GM23338 (cell line): ENCODE results near the gene KDM4B. TPM values are rescaled to one million over a fixed set of nuclear protein-coding genes. Genes with fewer than 3 reads are reported as not detected.

Experiments
- ATAC-seq: fragments of 200-7000 bp; cut with Tn5 transposase; 3 replicates; pipeline ENCODE4 v1.9.1; 2020
- DNase-seq: peaks from one replicate; pipeline ENCODE4 v3.0.0-alpha.2; 2015; ENCODE audit warnings: low spot score
- H2AFZ ChIP-seq: fragments of 200-600 bp; sonication (generic); 2 replicates; pipeline ENCODE4 v1.8.0; 2016; ENCODE audit warnings: antibody characterized with exemption, mild to moderate bottlenecking, moderate library complexity
- H3F3A ChIP-seq: fragments of 200-600 bp; sonication (generic); replicated peaks from 2 replicates; pipeline ENCODE4 v1.8.0; 2017; ENCODE audit warnings: antibody characterized with exemption, mixed run types, low read depth
- H3K27ac ChIP-seq: fragments of 200-600 bp; sonication (generic); 2 replicates; pipeline ENCODE4 v1.6.1; 2016; ENCODE audit warnings: low read depth
- H3K27me3 ChIP-seq: fragments of 200-600 bp; sonication (generic); 2 replicates; pipeline ENCODE4 v1.8.0; 2016; ENCODE audit warnings: mild to moderate bottlenecking, mixed run types, moderate library complexity; ENCODE audit not compliant: insufficient read depth
- H3K36me3 ChIP-seq: fragments of 200-600 bp; sonication (generic); 2 replicates; pipeline ENCODE4 v1.8.0; 2016; ENCODE audit warnings: mild to moderate bottlenecking; ENCODE audit not compliant: insufficient read depth
- H3K4me1 ChIP-seq: fragments of 200-600 bp; sonication (generic); 2 replicates; pipeline ENCODE4 v1.8.0; 2016; ENCODE audit warnings: mild to moderate bottlenecking, moderate library complexity; ENCODE audit not compliant: insufficient read depth
- H3K4me2 ChIP-seq: fragments of 200-600 bp; sonication (generic); 2 replicates; pipeline ENCODE4 v1.7.1; 2017; ENCODE audit warnings: mixed run types
- H3K4me3 ChIP-seq: fragments of 200-600 bp; sonication (generic); 2 replicates; pipeline ENCODE4 v1.6.1; 2016; ENCODE audit warnings: mixed run types
- H3K79me2 ChIP-seq: fragments of 200-600 bp; sonication (generic); replicated peaks from 2 replicates; pipeline ENCODE4 v1.8.0; 2017; ENCODE audit warnings: mild to moderate bottlenecking; ENCODE audit not compliant: insufficient read depth
- H3K9me2 ChIP-seq: fragments of 200-600 bp; sonication (generic); 2 replicates; pipeline ENCODE4 v1.8.0; 2017; ENCODE audit not compliant: insufficient read depth
- H4K20me1 ChIP-seq: fragments of 200-600 bp; sonication (generic); replicated peaks from 2 replicates; pipeline ENCODE4 v1.8.0; 2017; ENCODE audit warnings: mild to moderate bottlenecking; ENCODE audit not compliant: insufficient read depth
- H3K27ac Mint-ChIP-seq: 2 replicates; pipeline ENCODE4 v1.8.0; 2020; ENCODE audit warnings: inconsistent platforms, mild to moderate bottlenecking, moderate library complexity, mixed read lengths
- H3K27me3 Mint-ChIP-seq: 3 replicates; pipeline ENCODE4 v1.8.0; 2022; ENCODE audit warnings: low read depth, mild to moderate bottlenecking, moderate library complexity, mixed read lengths, inconsistent platforms; ENCODE audit not compliant: insufficient read depth, poor library complexity
- H3K36me3 Mint-ChIP-seq: 3 replicates; pipeline ENCODE4 v1.8.0; 2021; ENCODE audit warnings: low read depth, mild to moderate bottlenecking, inconsistent platforms, moderate library complexity, mixed read lengths
- H3K4me1 Mint-ChIP-seq: 3 replicates; pipeline ENCODE4 v1.8.0; 2020; ENCODE audit warnings: mild to moderate bottlenecking, inconsistent platforms, mixed read lengths
- H3K4me3 Mint-ChIP-seq: 3 replicates; pipeline ENCODE4 v1.8.0; 2021; ENCODE audit warnings: moderate library complexity, mild to moderate bottlenecking, inconsistent platforms, mixed read lengths
- H3K9me3 Mint-ChIP-seq: 3 replicates; pipeline ENCODE4 v1.8.0; 2020; ENCODE audit warnings: moderate library complexity, mild to moderate bottlenecking, inconsistent platforms, mixed read lengths
- CREB1 ChIP-seq: fragments of 250-450 bp; sonication (Bioruptor Pico); IDR thresholded peaks from 2 replicates; pipeline ENCODE4 v1.5.0; 2020; ENCODE audit warnings: low read depth, mild to moderate bottlenecking, moderate library complexity
- CTCF ChIP-seq, 2 experiments: fragments of 200-600 bp in 1 of 2; sonication (generic) in 1 of 2; conservative IDR thresholded peaks; 2 replicates each; pipeline versions ENCODE4 v1.5.1 to v1.6.1; 2016 to 2017; ENCODE audit warnings: antibody characterized with exemption in 2 of 2, low read depth in 2 of 2, mild to moderate bottlenecking in 2 of 2, moderate library complexity in 1 of 2
- ETS1 ChIP-seq: IDR thresholded peaks from 2 replicates; pipeline ENCODE4 v1.6.1; 2016; ENCODE audit warnings: antibody characterized with exemption
- EZH2 ChIP-seq: fragments of 200-600 bp; sonication (generic); IDR thresholded peaks from one replicate; pipeline ENCODE4 v1.8.0; 2017; ENCODE audit warnings: antibody characterized with exemption, mild to moderate bottlenecking, low read depth; ENCODE audit not compliant: unreplicated experiment
- EZH2phosphoT487 ChIP-seq: fragments of 200-600 bp; sonication (generic); IDR thresholded peaks from one replicate; pipeline ENCODE4 v1.8.1; 2018; ENCODE audit warnings: antibody characterized with exemption; ENCODE audit not compliant: unreplicated experiment
- JUNB ChIP-seq: IDR thresholded peaks from one replicate; pipeline ENCODE4 v1.6.1; 2016; ENCODE audit warnings: antibody characterized with exemption; ENCODE audit not compliant: unreplicated experiment
- NANOG ChIP-seq: IDR thresholded peaks from 2 replicates; pipeline ENCODE4 v1.6.1; 2016; ENCODE audit warnings: antibody characterized with exemption, borderline replicate concordance
- POLR2AphosphoS5 ChIP-seq: IDR thresholded peaks from 2 replicates; pipeline ENCODE4 v1.6.1; 2016; ENCODE audit warnings: antibody characterized with exemption, low read depth
- REST ChIP-seq: IDR thresholded peaks from one replicate; pipeline ENCODE4 v1.6.1; 2018; ENCODE audit warnings: antibody characterized with exemption; ENCODE audit not compliant: unreplicated experiment
- STAT1 ChIP-seq: IDR thresholded peaks from one replicate; pipeline ENCODE4 v1.6.1; 2016; ENCODE audit warnings: antibody characterized with exemption; ENCODE audit not compliant: unreplicated experiment
- ZNF114 ChIP-seq: fragments of 250-450 bp; sonication (Bioruptor Pico); IDR thresholded peaks from 2 replicates; pipeline ENCODE4 v1.5.0; 2020; ENCODE audit warnings: mild to moderate bottlenecking, moderate library complexity
- ZNF331 ChIP-seq: fragments of 250-450 bp; sonication (Bioruptor Pico); IDR thresholded peaks from 2 replicates; pipeline ENCODE4 v1.5.0; 2020; ENCODE audit warnings: low read depth, mild to moderate bottlenecking, moderate library complexity
- ZNF462 ChIP-seq: fragments of 250-450 bp; sonication (Bioruptor Pico); IDR thresholded peaks from 2 replicates; pipeline ENCODE4 v1.5.0; 2020; ENCODE audit warnings: mild to moderate bottlenecking, moderate library complexity
- polyA plus RNA-seq: library from polyadenylated mRNA; unstranded; fragments of >200 nt; fragmentation: Nextera tagmentation; extraction: Ambion mirVana; gene quantifications from 2 replicates; pipeline ENCODE4 v1.2.1, GENCODE V29; 2016
- total RNA-seq: library from RNA; depleted of rRNA; stranded (reverse); fragments of >200 nt; shearing (Covaris generic); gene quantifications from 2 replicates; pipeline ENCODE4 v1.2.3, GENCODE V29; 2014

KDM4B gene
- total and polyA plus RNA-seq, 2 experiments from 2014 or later: 9.1 to 27.6 TPM

- no peak for ATAC-seq
Observed at GRCh38 chr19:4971816-4972495, 3.0 kb downstream of the KDM4B start.

More at GRCh38 chr19:4971816-4972495, 3.0 kb downstream of the KDM4B start:
- H3K36me3 Mint-ChIP-seq: no peaks in the 10 kb centered on the region; the same call in 2 of the 3 replicates
- Histone ChIP-seq H3K79me2 (peaks cover 72% of the 10 kb centered on the region), H3K27ac (peak overlapping the region; percentile 55; the same call in 1 of the 2 replicates), H3F3A (0 out of 2 replicates have a peak, but pooled peaks cover 6% of the 10 kb centered on the region), H2AFZ (no peak overlapping the region), H3K9me2 (no peaks in the 10 kb centered on the region), H3K4me2 (peak overlapping the region; percentile 94; the same call in 1 of the 2 replicates), H3K27me3 (no peaks in the 10 kb centered on the region), H3K4me3 (no peak overlapping the region), H3K36me3 (no peaks in the 10 kb centered on the region), H4K20me1 (peaks cover 26% of the 10 kb centered on the region), H3K4me1 (peaks cover 21% of the 10 kb centered on the region)
- DNase-seq: no peak
- H3K4me1 Mint-ChIP-seq: peaks cover 31% of the 10 kb centered on the region
- TF ChIP-seq JUNB (no peak), ZNF462 (no peak), CREB1 (CRISPR knock-in tag) (no peak), ZNF331 (CRISPR knock-in tag) (no peak), POLR2AphosphoS5 (no peak), REST (no peak), EZH2 (no peak), STAT1 (no peak), ETS1 (no peak), EZH2phosphoT487 (no peak), NANOG (no peak), CTCF (conservative IDR thresholded peaks at IDR 0.05; ENCODE audit: low read depth in 2 of 2) (no peak), ZNF114 (CRISPR knock-in tag) (no peak)
- H3K27me3 Mint-ChIP-seq: peaks cover 32% of the 10 kb centered on the region
- no peaks in the 10 kb centered on the region; the same call in 2 of the 3 replicates for H3K9me3 Mint-ChIP-seq
- H3K27ac Mint-ChIP-seq: no peak overlapping the region; the same call in 1 of the 2 replicates
- H3K4me3 Mint-ChIP-seq: peak overlapping the region; percentile 94
